HepG2 (cell line): Measurements from ENCODE around the gene WDR26. TPM values are rescaled to one million over a fixed set of nuclear protein-coding genes. Genes with fewer than 3 reads are reported as not detected.

ENCODE experiments used
- ATAC-seq: fragments of 200-7000 bp; cut with Tn5 transposase; 3 replicates; pipeline ENCODE4 v1.9.1; 2020; ENCODE audit warnings: mild to moderate bottlenecking, moderate library complexity
- BruUV-seq: library from RNA; stranded (reverse); fragments of 400-500 nt; replicated peaks from 2 replicates; lab custom pipeline; 2021; lab: Mats Ljungman, UMichigan
- CTCF ChIA-PET: fragments of 300-600 bp; formaldehyde crosslinking; extraction: SDS; loops from one replicate; lab custom pipeline; 2021; ENCODE audit warnings: low total read pairs, inconsistent platforms, low intra/inter-chr PET ratio; lab: Yijun Ruan, JAX
- POLR2A ChIA-PET: fragments of 350-600 bp; sonication (Branson Sonifier 250); formaldehyde crosslinking; loops from one replicate; lab custom pipeline; 2020; ENCODE audit warnings: antibody characterized with exemption, inconsistent platforms; lab: Yijun Ruan, JAX
- DNase-seq: peaks from one replicate; pipeline ENCODE4 v3.0.0-alpha.2; 2015; ENCODE audit warnings: low spot score
- FAIRE-seq: peaks from 3 replicates; lab custom pipeline; 2011; peaks lifted over from hg19 to GRCh38; lab: Jason Lieb, UNC
- H2AFZ ChIP-seq: one replicate; pipeline ENCODE4 v1.6.1; 2011; ENCODE audit warnings: low read length, inconsistent platforms
- H3K27ac ChIP-seq: fragments of 300-600 bp; 3 replicates; pipeline ENCODE4 v1.8.0; 2011; ENCODE audit warnings: mixed run types, mild to moderate bottlenecking, mixed read lengths, low read length, inconsistent platforms; ENCODE audit not compliant: insufficient read depth; ENCODE audit errors: extremely low read length
- H3K27me3 ChIP-seq, 2 experiments: fragments of 200-600 bp in 1 of 2; 2 replicates in 1 of 2; 3 replicates in 1 of 2; pipeline versions ENCODE4 v1.6.0 to v1.8.0; 2011; ENCODE audit warnings: low read length in 2 of 2, mild to moderate bottlenecking in 2 of 2, moderate library complexity in 2 of 2, inconsistent platforms in 1 of 2; ENCODE audit not compliant: insufficient read depth in 2 of 2, control insufficient read depth in 1 of 2
- H3K36me3 ChIP-seq, 2 experiments: fragments of 200-600 bp in 1 of 2; replicated peaks in 1 of 2; 2 replicates in 1 of 2; 3 replicates in 1 of 2; pipeline versions ENCODE4 v1.5.1 to v1.8.0; 2011; ENCODE audit warnings: low read length in 2 of 2, inconsistent platforms in 1 of 2; ENCODE audit not compliant: insufficient read depth in 2 of 2, control insufficient read depth in 1 of 2
- H3K4me1 ChIP-seq: 2 replicates; pipeline ENCODE4 v1.5.1; 2012; ENCODE audit warnings: low read length, inconsistent platforms; ENCODE audit not compliant: insufficient read depth
- H3K4me2 ChIP-seq: 2 replicates; pipeline ENCODE4 v1.6.0; 2011; ENCODE audit warnings: low read depth, low read length, inconsistent platforms
- H3K4me3 ChIP-seq, 3 experiments: fragments of 200-600 bp in 1 of 3; sonication (generic), shearing (Covaris generic) in 1 of 3; replicated peaks in 1 of 3; 2 replicates each; pipeline ENCODE4 v1.5.1; 2011 to 2016; ENCODE audit warnings: low read length in 3 of 3, inconsistent platforms in 2 of 3, low read depth in 2 of 3, mild to moderate bottlenecking in 2 of 3, control low read depth in 1 of 3, mixed read lengths in 1 of 3; ENCODE audit not compliant: insufficient read depth in 1 of 3
- H3K79me2 ChIP-seq: one replicate; pipeline ENCODE4 v1.6.1; 2011; ENCODE audit warnings: low read length, inconsistent platforms; ENCODE audit not compliant: insufficient read depth
- H3K9ac ChIP-seq: 2 replicates; pipeline ENCODE4 v1.6.0; 2011; ENCODE audit warnings: mild to moderate bottlenecking, low read depth, low read length, inconsistent platforms; ENCODE audit not compliant: insufficient read depth
- H3K9me3 ChIP-seq: 2 replicates; pipeline ENCODE4 v1.5.1; 2012; ENCODE audit warnings: mild to moderate bottlenecking, low read length
- H4K20me1 ChIP-seq: 2 replicates; pipeline ENCODE4 v1.6.0; 2011; ENCODE audit warnings: inconsistent platforms, mild to moderate bottlenecking, low read length, moderate library complexity; ENCODE audit not compliant: insufficient read depth
- AHDC1 ChIP-seq: sonication (generic); formaldehyde crosslinking; IDR thresholded peaks from 2 replicates; pipeline ENCODE4 v1.5.1; 2020; ENCODE audit warnings: mild to moderate bottlenecking, missing genetic modification reagents, borderline replicate concordance
- ATF7-NPFF ChIP-seq: sonication (generic); formaldehyde crosslinking; IDR thresholded peaks from 2 replicates; pipeline ENCODE4 v1.8.1; 2023; ENCODE audit warnings: mild to moderate bottlenecking, low read depth, missing genetic modification reagents, moderate library complexity
- CCAR2 ChIP-seq: fragments of 200-400 bp; formaldehyde crosslinking; optimal IDR thresholded peaks from 2 replicates; pipeline ENCODE3; 2018; ENCODE audit warnings: low read depth, mild to moderate bottlenecking, low read length, moderate library complexity
- CREB1 ChIP-seq, 2 experiments: fragments of 450-650 bp in 1 of 2; IDR thresholded peaks; 2 replicates each; pipeline ENCODE4 v1.6.1; 2016 to 2017; ENCODE audit warnings: control low read depth in 1 of 2, mild to moderate bottlenecking in 1 of 2, missing compliant biosample characterization in 1 of 2, missing genetic modification characterization in 1 of 2
- HCFC1 ChIP-seq: fragments of 150-350 bp; IDR thresholded peaks from 2 replicates; pipeline ENCODE4 v1.6.1; 2014; ENCODE audit warnings: low read depth, low read length
- SAP130 ChIP-seq: IDR thresholded peaks from 2 replicates; pipeline ENCODE4 v1.6.1; 2016; ENCODE audit warnings: low read depth
- ZFYVE20 ChIP-seq: sonication (generic); formaldehyde crosslinking; IDR thresholded peaks from 2 replicates; pipeline ENCODE4 v1.8.0; 2023; ENCODE audit warnings: low read depth, mild to moderate bottlenecking, moderate library complexity, missing genetic modification reagents, borderline replicate concordance
- ZMAT5 ChIP-seq: sonication (generic); formaldehyde crosslinking; IDR thresholded peaks from 2 replicates; pipeline ENCODE4 v1.5.0; 2020; ENCODE audit warnings: mild to moderate bottlenecking, low read depth, missing genetic modification reagents, borderline replicate concordance
- ZNF3 ChIP-seq: IDR thresholded peaks from 2 replicates; pipeline ENCODE4 v1.7.0; 2017; ENCODE audit warnings: inconsistent platforms
- ZNF383 ChIP-seq: sonication (generic); formaldehyde crosslinking; IDR thresholded peaks from 2 replicates; pipeline ENCODE4 v1.4.0; 2020; ENCODE audit warnings: missing genetic modification reagents, mild to moderate bottlenecking, borderline replicate concordance
- ZNF543 ChIP-seq: sonication (generic); formaldehyde crosslinking; IDR thresholded peaks from 2 replicates; pipeline ENCODE4 v1.4.0; 2020; ENCODE audit warnings: mild to moderate bottlenecking, missing genetic modification reagents
- in situ Hi-C: cut with HindIII; loops from 2 replicates; pipeline ENCODE4 v1.10.0; 2017; ENCODE audit warnings: low pct_unique_long_range_greater_than_20kb; ENCODE audit not compliant: extremely low pct_ligation_motif_present
- intact Hi-C: fragments of 100-400 bp; cut with micrococcal nuclease; formaldehyde crosslinking; loops from one replicate; pipeline ENCODE4 v1.10.0; 2022; ENCODE audit not compliant: unreplicated experiment
- polyA plus RNA-seq, 8 experiments: library from polyadenylated mRNA; depleted of rRNA in 3 of 8; stranded (reverse) in 7 of 8; unstranded in 1 of 8; fragments of >200 nt; fragmentation: Illumina TruSeq in 4 of 8; extraction: Trizol in 4 of 8; gene quantifications; 2 replicates each; pipeline versions ENCODE4 v1.2.1 to v1.2.3, GENCODE V29; 2011 to 2016; ENCODE audit warnings: low read depth in 4 of 8, missing spikeins in 1 of 8, mixed read lengths in 1 of 8; ENCODE audit not compliant: insufficient read depth in 1 of 8
- total RNA-seq, 5 experiments: library from RNA; depleted of rRNA; stranded (reverse); fragments of >200 nt; fragmentation: Illumina TruSeq; extraction: Trizol; gene quantifications; 2 replicates each; pipeline ENCODE4 v1.2.3, GENCODE V29; 2016; ENCODE audit warnings: low read depth in 1 of 5

WDR26 gene
- total and polyA plus RNA-seq, 2 of the 13 experiments (the other 11 are each of a cell fraction or from before 2014, with no cell fraction given), result 13.2 to 23.7 TPM

- TF ChIP-seq ZNF383 (CRISPR knock-in tag) (no peak), AHDC1 (CRISPR knock-in tag) (no peak)
Observed at GRCh38 chr1:224407571-224408293, 26.9 kb downstream of the WDR26 start (continued).

DNA sequence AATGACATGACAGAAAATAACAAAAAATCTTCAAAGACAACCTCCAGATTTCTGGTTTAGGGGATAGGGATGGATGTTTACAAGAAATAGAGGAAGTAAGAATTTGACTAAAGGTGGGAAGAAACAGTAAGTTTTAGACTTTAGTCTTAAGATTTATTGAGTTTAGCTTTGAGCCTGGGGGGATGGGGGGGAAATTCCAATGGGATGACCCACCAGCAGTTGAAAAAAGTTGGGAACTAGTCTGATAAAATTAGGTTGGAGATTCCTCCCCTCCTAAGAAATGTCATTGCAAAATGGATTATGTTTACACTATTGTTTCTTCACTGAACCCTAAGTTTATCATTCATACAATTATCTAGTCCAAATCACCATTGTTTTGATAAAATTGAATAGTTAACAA, 28.4 kb downstream of the WDR26 start:
- no peak overlapping the region for H3K27ac ChIP-seq
- TF ChIP-seq ZMAT5 (CRISPR knock-in tag) (no peak), ATF7-NPFF (CRISPR knock-in tag) (no peak), ZNF543 (CRISPR knock-in tag) (no peak), CREB1 (IDR thresholded peaks at IDR 0.05) (no peak), CREB1 (CRISPR knock-in tag; IDR thresholded peaks at IDR 0.05) (no peak), CCAR2 (no peak), ZNF3 (CRISPR knock-in tag) (no peak), HCFC1 (no peak), SAP130 (no peak), ZFYVE20 (CRISPR knock-in tag) (no peak)
- no peaks in the 10 kb centered on the region for H3K79me2 ChIP-seq
- ATAC-seq (no peak), FAIRE-seq (no peak), DNase-seq (no peak)
- no peak overlapping the region for H2AFZ ChIP-seq
- ChIA-PET CTCF (no interaction called here), POLR2A (no interaction called here)
- in situ Hi-C loops (no loop called here), intact Hi-C loops (no loop called here)
- no peaks in the 10 kb centered on the region for H3K4me1 ChIP-seq
- H3K36me3 ChIP-seq, result peaks cover 9 to 57% of the 10 kb centered on the region in 2 experiments
- H3K9me3 ChIP-seq, result no peaks in the 10 kb centered on the region
- H3K9ac ChIP-seq, result no peak overlapping the region
- H3K4me2 ChIP-seq, result no peak overlapping the region
- H3K4me3 ChIP-seq, result no peak overlapping the region
- H3K27me3 ChIP-seq, result no peaks in the 10 kb centered on the region
- BruUV-seq, result no TSS peak
- no peaks in the 10 kb centered on the region for H4K20me1 ChIP-seq
